DMS53 (cell line): ENCODE results near the gene SPIB.

Experiments
- DNase-seq: peaks from one replicate; lab custom pipeline; 2025; lab: John Stamatoyannopoulos, UW

Gene SPIB

DNA sequence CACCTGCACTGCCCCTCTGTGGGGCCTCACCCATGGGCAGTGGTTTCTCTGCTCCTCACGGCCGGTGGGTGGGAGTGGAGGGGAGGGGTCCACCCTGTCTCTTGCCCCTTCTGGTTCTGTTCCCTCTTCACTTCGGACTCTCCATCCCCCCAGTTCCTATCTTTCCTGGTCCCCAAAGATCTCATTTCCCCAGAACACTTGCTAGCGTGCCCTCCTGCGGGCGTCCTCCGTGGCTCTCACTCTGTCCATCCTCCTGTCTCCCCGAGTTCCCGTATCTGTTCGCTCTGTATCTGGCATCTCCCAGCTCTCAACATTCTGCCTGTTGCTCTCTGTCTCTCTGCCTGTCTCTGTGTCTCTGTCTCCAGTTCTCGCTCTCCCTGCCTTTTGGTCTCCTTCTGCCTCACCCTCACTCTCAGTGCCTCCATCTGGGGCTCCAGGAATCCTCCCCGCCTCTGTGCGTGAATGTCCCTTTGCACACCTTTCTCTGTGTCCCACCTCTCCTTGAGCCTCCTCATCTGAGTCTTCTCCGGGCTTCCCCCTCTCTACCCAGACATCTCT lies 363 bp downstream of the SPIB start:
- peak; percentile 15 for DNase-seq

DNA sequence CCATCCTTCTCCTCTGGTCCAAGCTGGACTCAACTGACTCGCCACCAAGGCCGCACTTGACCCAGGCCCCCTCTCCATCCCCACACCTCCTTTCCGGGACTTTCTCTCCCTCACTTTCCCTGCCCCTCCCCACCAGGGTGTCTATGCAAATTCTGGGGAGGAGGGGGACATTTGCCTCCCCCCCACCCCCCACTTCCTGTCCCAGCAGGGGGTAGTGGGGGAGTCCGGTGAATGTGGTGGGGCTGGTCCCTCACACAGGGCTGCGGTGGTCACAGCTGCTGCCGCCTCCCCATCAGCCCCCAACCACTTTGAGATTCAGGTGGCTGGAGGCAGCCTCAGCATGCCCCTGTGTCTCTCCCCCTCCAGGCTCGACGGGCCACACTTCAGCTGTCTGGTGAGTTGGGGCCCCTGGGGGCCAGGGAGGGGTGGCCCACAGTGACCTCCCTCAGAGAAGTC lies 870 bp downstream of the SPIB start:
- DNase-seq = no peak

DNA sequence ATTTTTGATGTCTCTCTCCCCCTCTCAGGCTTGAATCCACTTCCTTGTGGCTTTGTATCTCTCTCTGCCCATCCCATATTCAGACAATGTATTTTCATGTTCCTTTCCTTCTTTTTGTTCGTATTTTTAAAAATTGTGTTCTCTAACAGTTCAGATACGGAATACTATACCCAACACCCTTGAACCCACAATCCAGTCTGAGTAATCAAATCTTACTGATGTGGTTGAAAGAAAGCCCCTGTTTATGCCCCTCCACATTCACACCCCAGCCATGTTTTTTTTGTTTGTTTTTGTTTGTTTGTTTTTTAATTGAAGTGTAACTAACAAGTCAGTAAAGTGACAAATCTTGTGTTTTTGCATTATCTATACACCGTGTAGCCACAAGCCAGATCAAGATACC lies 1.4 kb downstream of the SPIB start:
- DNase-seq = no peak

DNA sequence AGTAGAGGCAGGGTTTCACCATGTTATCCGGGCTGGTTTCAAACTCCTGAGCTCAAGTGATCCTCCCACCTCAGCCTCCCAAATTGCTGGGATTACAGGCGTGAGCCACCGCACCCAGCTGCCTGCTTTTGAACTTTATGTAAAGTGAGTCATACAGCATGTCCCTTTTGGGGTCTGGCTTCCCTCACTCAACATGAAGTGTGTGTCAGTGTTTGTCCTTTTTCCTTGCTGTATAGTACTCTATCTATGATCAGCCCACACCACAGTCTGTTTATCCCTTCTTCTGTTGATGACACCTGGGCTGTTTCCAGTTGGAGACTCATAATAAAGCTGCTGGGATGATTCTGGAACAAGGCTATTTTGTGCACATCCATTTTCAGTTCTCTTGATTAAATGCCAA lies 2.1 kb downstream of the SPIB start:
- DNase-seq = no peak

DNA sequence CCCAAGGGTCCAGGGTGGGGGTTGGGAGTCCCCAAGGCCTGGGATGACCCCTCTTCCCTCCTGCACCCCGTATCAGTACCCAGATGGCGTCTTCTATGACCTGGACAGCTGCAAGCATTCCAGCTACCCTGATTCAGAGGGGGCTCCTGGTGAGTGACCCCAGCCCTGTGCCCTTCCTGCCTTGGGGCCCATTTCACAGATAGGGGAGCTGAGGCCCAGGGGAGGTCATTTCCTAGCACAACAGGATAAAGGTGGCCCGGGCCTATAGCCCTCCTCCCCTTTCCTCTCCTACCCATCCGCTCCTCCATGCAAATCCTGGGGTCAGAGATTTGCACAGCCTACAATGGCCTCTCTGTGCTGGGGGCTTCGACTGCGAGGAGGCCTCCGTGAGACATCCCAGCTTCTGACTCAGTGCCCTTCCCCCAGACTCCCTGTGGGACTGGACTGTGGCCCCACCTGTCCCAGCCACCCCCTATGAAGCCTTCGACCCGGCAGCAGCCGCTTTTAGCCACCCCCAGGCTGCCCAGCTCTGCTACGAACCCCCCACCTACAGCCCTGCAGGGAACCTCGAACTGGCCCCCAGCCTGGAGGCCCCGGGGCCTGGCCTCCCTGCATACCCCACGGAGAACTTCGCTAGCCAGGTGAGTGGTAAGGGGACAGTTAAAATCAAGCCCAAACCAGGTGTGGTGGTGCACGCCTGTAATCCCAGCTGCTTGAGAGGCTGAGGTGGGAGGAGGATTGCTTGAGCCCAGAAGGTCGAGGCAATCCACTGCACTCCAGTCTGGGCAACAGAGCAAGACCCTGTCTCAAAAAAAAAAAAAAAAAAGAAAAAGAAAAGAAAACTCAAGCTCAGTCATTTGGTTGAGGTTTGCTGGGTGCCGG lies 3.9 kb downstream of the SPIB start:
- DNase-seq = no peak

DNA sequence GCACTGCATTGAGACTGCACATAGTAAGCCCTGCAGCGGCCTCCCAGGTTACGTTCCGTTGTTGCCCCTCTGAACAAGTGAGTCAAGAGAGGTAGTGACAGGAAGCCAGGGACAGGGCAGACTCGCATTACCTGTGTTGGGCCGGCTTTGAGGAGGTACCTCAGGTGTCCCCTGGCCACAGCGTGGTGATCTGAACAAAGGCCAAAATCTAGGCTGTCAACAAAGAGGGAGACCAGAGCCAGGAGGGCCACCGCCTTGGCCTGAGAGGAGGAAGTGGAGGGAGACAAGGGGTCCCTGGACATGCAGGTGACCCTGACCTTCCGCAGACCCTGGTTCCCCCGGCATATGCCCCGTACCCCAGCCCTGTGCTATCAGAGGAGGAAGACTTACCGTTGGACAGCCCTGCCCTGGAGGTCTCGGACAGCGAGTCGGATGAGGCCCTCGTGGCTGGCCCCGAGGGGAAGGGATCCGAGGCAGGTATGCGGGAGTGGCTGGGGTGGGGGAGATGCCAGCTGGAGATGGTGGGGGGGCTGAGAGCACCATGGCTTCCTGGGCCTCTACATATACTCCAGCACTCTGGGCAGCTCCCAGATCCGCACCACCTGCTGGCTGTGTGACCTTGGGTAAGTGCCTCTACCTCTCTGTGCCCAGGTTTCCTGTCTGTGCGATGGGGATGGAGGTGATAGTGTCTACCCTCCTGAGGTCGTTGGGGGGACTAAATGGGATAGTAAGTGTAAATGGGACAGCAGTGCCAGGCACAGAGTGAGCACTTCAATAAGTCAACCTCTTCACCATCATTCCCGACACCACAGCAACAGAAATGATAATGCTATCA lies 4.8 kb downstream of the SPIB start:
- DNase-seq = no peak

DNA sequence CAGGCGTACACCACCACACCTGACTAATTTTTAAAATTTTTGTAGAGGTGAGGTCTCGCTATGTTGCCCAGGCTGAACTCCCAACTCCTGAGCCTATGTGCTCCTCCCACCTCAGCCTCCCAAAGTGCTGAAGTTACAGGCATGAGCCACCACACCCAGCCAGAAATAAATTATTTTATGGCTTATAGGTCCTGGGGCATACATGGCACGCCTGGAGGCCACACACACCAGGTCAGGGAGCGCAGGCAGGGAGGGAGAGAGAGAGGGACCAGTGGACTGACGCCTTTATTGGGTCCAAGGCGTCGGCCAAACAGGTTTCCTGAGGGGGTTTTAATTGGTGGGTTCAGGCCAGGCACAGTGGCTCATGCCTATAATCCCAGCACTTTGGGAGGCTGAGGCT lies 6.8 kb downstream of the SPIB start:
- DNase-seq = no peak

DNA sequence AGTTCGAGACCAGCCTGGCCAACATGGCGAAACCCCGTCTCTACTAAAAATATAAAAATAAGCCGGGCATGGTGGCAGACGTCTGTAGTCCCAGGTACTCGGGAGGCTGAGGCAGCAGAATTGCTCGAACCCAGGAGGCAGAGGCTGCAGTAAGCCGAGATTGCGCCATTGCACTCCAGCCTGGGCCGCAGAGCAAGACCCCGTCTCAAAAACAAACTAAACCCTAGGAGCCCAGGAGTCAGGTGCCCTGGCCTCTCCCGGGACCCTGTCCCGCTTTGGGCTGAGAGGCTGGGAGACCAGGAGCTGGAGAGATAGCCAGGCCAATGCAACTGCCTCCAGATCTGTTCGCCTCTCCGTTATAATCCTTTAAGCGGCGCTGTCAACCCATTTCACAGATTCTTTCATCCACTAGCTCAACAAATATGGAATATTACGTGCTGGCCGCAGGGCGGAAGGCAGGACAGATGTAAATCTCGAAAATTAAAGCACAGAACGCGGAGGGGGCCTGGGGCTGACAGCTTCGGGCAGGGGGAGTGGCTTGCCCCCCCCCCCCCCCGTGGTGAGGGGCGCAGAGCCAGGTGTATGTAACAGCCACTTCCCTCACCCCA lies 8.7 kb downstream of the SPIB start:
- DNase-seq = no peak

DNA sequence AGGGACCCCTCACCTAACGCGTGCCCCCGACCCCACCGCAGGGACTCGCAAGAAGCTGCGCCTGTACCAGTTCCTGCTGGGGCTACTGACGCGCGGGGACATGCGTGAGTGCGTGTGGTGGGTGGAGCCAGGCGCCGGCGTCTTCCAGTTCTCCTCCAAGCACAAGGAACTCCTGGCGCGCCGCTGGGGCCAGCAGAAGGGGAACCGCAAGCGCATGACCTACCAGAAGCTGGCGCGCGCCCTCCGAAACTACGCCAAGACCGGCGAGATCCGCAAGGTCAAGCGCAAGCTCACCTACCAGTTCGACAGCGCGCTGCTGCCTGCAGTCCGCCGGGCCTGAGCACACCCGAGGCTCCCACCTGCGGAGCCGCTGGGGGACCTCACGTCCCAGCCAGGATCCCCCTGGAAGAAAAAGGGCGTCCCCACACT lies 9.3 kb downstream of the SPIB start:
- peak; percentile 59 for DNase-seq

DNA sequence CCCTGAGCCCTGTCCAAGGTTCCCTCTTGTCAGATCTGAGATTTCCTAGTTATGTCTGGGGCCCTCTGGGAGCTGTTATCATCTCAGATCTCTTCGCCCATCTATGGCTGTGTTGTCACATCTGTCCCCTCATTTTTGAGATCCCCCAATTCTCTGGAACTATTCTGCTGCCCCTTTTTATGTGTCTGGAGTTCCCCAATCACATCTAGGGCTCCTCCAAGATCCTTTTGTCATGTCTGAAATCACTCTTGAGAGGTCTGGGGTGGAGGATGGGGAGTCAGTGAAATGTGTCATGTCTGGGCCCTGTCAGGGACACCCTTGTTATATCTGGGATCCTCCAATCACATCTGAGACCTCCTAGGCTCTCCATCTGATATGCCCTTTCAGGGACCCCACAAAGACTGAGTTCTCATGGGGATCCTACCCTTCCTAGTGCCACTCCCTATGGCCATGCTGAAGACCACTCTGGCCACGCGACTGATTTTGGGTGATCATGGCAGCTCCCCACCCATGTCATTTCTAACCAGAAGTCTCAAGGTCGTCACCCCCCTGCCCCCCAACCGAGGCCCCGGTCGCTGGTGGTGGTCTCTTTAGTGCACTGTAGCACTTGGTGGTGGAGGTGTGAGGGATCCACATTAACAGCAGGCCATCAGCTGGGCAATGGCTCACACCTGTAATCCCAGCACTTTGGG lies 10.2 kb downstream of the SPIB start:
- no peak for DNase-seq

DNA sequence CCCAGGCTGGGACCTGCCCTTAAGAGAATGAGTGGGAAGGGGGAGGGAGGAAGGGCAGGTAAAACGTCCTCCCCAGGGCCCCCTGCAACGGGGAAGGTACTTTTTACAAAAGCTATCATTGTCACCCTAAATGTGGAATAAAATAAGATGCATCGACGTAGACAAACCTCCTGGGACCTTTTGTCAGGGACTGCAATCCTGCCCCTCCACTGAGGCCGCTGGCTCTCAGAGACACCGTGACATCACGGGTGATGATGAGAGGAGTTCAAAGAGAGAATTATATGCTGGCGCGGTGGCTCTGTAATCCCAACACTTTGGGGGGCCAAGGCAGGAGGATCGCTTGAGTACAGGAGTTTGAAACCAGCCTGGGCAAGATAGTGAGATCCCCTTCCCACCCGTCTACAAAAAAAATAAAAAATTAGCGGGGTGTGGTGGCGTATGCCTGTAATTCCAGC lies 12.2 kb downstream of the SPIB start:
- DNase-seq = peak; percentile 36

DNA sequence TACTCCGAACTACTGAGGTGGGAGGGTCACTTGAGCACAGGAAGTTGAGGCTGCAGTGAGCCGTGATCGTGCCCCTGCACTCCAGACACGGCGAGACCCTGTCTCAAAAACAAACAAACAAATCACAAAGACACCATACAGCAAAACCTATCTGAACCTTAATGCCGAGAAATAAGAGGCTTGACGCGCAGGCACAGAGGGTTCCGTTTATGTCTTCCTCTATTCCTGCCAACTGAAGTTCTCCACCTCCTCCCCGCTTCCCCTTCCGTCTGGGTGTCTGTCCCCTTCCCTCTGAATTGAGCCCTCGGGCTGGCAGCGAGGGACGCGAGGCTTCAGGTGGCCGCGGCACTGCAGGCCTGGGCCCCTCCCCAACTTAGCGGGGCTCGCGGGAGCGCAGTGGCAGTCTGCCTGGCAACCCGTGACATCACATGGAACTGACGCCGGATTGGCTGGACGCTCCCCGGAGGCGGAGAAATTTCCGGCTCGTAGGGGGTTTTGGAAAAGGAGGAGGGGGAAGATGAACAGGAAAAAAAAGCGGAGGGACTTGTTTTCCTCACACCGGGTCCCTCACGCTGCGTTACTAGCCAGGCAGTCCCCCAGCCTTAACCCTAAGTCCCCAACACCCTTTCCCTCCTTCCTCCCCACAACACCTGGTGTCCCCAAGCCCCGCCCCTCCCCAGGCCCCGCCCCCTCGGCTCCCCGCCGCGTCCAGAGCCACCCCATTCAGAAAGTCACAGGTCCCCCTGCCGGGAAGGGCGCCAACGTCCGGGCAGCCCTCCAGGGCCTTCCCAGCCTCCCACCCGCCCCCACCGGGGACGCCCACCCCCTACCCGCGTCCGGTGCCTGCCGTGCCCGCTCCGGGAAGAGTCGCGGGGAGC lies 12.8 kb downstream of the SPIB start:
- peak; percentile 83 for DNase-seq

DNA sequence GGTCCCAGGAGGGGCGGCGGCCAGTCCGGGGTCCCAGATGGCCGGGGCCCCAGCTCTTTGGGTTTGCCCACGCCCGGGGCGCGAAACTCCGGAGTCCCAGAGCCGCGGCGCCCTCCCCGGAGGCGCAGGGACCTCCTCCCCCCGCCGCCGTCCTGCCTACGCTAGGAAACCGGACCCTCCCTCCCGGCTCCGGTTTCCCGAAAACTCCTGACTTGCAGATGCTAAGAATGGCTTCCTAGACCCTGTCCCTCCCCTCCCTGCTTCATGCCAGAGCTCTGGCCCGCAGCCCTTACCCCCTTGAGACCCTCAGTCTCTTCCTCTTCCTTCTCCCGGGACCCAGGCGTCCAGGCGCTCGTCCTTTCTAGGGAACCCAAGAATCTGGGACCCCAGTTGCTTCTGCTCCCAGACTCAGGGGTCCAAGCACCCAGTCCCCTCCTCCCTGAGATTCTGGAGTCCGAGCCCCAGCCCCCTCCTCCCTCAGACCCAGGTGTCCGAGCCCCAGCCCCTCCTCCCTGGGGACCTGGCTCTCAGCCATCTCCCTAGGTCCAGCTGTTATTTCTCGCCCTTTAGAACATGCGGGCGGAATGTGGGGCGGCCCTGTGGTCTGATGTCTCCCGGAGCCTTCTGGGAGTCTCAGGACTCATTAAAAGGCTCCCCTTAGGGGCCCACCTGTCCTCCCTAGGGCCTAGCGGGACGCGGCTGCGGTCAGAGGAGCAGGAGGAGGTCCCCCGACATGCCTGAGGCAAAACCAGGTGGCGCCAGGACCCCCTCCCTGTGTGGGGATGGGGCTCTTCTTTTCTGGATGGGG lies 13.7 kb downstream of the SPIB start, which contains the start of gene MYBPC2:
TSS of gene MYBPC2 (plus strand) at position 672 of the 808 bp plus-strand sequence. CDS start at position 734, 62 bp downstream.
- DNase-seq = peak; percentile 47

DNA sequence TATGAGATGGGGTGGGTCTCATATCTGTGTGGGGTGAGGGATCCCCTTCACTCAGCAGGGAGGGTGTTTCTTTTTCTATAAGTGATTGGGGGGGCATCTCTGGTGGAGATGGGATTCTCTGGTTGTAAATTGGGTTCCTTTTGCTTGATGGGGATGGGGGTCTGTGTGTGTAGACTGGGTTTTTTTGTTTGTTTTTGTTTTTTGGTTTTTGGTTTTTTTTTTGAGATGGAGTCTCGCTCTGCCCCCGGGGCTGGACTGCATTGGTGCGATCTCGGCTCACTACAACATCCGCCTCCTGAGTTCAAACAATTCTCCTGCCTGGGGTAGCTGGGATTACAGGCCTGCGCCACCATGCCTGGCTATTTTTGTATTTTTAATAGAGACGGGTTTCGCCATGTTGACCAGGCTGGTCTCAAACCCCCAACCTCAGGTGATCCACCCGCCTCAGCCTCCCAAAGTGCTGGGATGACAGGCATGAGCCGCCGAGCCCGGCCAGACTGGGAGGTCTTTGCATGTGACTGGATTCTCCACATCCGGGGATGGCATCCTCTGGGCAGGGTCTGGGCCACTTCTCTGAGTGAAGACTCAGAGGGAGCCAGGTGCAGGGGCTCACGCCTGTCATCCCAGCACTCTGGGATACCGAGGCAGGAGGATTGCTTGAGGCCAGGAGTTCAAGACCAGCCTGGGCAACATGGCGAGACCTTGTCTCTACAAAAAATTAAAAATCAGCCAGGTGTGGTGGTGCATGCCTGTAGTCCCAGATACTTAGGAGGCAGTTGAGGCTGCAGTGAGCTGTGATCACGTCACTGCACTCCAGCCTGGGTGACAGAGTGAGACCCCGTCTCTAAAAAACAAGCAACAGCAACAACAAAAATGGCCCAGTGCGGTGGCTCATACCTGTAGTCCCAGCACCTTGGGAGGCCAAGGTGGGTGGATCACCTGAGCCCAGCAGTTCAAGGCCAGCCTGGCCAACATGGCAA lies 14.8 kb downstream of the SPIB start:
- no peak for DNase-seq

DNA sequence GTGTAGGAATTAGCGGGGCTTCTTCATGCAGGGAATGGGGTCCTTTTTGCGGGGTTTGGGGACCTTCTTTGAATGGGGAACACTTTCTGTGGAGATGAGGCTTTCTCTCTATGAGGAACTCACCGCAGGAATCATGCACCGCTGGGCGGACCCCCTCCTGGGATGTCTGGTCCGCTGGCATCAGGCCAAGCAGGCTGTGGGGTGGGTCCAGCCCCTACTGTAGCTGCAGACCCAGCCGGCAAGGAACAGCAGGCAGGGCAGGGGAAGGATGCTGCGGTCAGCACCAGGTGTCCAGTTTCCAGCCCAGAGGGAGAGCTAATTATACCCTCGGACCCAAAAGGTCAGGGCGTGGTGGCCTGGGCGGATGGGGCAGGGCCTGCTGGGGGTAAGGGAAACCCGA lies 15.8 kb downstream of the SPIB start:
- DNase-seq = no peak

DNA sequence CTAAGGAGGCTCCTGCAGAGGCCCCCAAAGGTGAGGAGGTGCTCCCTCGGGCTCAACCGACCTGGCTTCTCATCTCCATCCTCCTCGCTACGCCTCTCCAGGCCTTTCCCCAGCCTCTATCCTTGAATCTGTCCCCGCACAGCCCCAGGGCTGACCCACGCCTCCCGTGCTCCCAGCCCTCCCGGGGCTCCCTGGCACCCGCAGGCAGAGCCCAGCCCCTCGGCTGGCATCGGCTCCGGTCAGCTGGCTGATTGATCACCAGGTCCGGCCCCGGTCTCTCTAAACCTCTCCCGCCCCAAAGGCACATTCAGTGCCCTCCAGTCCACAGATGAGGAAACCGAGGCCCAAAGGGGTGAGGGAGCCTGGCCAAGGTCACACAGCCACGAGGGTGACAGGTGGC lies 16.5 kb downstream of the SPIB start:
- no peak for DNase-seq

DNA sequence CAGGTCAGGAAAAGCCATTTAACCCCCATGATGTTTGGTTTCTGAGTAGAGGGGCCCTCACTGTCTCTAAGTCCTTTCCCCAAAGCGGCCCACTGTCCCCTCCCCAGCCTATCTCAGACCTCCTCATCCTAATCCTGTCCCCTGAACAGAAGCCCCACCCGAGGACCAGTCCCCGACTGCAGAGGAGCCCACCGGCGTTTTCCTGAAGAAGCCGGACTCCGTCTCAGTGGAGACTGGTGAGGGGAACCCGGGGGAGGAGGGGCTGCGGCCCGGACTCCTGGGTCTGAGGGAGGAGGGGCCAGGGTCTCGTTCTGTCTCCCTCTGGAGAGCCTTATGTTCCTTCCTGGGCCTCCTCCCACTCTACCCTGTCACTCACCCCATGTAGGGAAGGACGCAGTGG lies 16.9 kb downstream of the SPIB start:
- no peak for DNase-seq

DNA sequence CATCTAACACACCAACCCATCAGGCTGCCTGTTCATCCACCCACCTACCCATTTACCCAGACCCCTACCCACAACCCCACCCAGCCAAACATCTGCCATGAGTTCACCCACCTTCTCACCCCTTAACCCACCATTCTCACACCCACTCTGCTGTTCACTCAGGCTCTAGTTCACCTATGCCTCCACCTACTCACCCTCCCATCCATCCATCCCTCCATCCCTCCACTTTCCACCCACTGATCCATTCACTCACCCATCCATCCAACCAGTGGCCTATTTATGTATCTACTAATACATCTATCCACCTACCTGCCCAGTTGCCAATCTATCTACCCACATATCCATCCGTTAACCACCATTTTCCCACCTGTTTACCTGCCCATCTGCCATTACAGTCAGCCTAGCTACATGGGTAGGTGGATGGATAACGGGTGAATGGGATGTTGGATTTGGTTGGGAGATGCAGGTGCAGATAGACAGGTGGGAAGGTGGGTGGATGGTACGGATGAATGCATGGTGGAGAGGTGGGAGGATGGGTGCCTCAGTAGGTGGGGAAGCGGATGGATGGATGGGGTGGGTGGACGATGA lies 19.2 kb downstream of the SPIB start:
- no peak for DNase-seq
